Activated CD4-positive, alpha-beta T cell treated with anti-CD3 and anti-CD28 coated beads for 48 hours (primary cell): ENCODE results near the gene IL17REL.
"Not testable (repeated sequence)": the region's sequence is repeated elsewhere in the genome, so short reads cannot be mapped to it uniquely, and the experiment has no call there.

Source experiments
- DNase-seq: peaks from one replicate; pipeline ENCODE4 v3.0.0-alpha.2; 2020

IL17REL gene

DNA sequence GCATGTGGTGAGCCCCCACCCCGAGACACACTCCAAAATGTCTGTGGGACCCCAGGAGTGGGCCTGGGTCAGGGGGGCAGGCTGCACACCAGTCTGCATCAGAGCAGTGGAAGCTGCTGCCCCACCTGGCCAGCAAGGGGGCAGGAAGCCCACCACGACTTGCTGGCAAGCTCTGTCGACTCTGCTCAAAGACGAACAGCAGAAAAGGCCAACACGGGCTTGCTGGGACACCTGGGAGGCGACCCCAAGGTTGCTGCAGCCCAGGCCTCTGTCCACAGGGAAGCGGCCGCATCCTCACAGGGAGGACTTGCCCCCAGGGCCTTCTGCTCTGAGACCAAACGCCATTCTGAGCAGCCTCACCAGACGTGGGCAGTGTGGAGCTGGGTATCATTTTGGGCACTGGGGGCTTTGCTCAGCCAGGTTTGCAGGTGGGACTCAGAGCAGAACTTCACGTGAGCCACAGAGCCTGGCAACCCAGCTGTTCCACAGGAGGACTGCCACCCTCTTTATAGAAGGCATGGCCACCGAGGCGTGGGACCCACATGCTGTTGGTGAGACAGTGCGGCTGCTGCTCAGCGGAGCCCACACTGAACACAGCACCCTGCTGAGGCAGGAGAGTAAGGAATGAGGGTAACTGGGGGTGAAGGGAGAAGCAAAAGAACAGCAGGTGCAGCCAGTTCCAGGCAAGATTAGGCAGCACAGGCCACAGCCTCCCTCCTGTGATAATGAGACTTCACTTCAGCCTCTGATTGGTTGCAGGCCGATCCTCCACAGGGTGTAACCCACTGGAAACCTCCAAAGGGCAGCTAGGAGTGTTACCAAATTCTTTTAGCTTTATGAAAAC is 11.0 kb downstream of the IL17REL start:
- DNase-seq = no peak

DNA sequence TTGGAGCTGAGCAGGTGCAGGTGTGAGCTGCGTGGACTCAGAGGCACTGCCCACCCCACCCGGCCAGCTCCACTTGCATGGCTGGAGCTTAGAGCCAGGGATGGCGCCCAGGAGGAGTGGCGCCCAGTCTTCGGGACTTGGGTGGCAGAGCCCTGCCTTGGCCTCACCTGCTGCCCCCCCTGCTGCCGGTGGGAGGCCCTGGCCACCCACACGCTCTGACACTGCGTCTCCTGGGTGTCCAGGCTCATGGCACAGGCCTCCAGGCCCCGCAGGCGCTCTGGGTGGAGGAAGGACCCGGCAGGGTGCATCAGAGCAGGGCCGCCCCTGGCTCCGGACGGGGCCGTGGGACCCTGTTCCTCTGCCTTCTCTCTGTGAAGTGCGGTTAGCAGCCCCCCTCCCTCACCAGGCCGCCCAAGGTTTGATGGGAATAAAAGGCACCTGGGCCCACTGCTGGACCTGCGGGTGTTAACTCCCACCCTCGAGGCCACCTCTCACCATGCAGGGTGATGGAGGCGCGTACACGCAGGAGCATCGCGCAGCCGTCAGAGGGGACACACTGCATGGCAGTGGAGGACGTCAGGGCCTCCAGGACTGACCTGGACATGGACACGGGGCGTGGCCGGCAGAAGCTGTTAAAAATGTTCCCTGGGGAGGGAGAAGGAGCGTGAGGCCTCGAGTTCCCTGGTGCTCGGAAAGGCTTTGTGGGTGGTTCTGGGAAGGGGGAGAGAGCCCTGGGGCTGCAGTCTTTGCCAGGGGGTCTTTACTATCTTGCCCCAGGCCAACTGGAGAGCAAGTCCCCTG is 11.8 kb downstream of the IL17REL start:
- no peak for DNase-seq

GRCh38 chr22:49999946-50000586 is 12.5 kb downstream of the IL17REL start:
- DNase-seq = no peak

GRCh38 chr22:49999063-49999945 is 13.3 kb downstream of the IL17REL start:
- peak; percentile 43 for DNase-seq

DNA sequence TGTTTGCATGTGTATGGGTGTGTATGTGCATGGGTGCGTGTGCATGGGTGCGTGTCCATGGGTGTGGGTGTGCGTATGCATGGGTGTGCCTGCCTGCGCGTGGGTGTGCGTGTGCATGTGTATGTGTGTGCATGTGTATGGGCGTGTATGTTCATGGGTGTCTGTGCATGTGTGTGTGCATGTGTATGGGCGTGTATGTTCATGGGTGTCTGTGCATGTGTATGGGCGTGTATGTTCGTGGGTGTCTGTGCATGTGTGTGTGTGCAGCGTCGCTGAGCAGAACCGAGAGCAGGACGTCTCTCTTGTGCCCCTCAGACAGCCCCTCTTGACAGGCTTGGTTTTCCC is 13.9 kb downstream of the IL17REL start:
- DNase-seq = no peak

- DNase-seq = no peak
Measured at GRCh38 chr22:49997932-49998717, 14.4 kb downstream of the IL17REL start.

GRCh38 chr22:49997251-49997599 is 15.3 kb downstream of the IL17REL start:
- no peak for DNase-seq

DNA sequence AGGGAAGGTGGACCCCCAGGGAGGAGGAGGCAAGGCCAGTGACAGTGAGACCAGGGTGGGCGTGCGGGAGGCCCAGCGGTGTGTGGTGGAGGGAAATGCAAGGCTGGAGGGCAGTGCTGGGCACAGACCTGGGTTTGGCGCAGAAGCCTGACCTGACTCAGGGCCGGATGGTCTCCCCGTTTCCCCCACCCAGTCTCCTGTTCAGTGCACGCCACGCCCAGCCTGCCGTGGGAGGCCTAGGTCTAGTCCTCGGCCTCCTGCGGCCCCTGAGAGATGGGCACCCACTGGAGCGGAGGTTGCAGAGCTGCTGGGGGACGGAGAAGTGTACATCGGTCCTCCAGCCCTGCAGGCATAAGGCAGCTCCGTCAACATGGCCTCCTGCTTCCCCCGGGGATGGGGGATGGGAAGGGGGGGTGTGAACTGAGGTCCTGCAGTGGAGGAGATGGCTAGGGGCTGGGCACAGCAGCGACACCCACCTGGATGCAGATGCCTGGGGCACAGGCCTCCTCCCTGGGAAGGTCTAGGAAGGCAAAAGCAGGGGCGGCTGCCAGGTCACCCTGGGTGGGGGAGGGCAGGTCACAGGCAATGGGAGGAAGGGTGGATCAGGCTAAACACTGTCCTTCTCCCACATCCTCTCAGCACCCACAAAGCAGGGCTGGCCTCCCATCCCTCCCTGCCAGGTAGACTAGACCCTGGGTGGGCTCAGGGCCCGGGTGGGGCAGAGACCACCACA is 15.9 kb downstream of the IL17REL start:
- no peak for DNase-seq

GRCh38 chr22:49996119-49996517 is 16.4 kb downstream of the IL17REL start:
- no peak for DNase-seq

GRCh38 chr22:49995361-49996118 is 17.0 kb downstream of the IL17REL start:
- no peak for DNase-seq

GRCh38 chr22:49995041-49995360 is 17.6 kb downstream of the IL17REL start:
- DNase-seq = no peak

GRCh38 chr22:49994361-49995040 is 18.1 kb downstream of the IL17REL start:
- no peak for DNase-seq

DNA sequence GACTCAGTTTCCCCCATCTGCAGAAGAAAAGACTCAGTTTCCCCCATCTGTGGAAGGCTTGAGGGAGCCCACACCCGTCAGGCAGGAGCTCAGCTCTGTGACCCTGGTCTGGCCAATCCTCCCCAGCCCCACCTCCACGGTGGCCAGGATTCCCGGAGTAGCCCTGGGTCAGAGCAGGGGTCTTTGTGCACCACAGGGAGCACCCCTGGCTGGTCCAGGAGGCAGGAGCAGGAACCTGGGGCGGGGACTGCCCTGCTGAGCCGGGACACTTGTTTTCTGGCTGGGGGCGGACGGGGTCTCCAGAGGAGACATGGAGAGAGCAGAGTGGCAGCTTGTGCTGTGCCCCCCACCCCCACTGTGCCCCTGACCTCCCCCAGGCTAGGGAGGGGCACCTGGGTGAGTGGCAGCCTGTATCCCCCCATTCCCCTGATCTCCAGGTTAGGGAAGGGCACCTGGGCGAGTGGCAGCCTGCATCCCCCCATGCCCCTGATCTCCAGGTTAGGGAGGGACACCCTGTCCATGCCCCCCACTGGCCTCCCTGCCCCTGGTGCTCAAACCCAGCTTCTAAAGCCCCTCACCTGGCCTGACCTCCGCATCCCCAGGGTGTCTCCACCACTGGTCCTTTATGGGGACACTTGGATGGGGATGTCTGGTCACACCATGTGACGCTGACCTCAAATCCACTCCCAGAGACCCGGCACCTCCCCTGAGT is 18.8 kb downstream of the IL17REL start:
- no peak for DNase-seq

DNA sequence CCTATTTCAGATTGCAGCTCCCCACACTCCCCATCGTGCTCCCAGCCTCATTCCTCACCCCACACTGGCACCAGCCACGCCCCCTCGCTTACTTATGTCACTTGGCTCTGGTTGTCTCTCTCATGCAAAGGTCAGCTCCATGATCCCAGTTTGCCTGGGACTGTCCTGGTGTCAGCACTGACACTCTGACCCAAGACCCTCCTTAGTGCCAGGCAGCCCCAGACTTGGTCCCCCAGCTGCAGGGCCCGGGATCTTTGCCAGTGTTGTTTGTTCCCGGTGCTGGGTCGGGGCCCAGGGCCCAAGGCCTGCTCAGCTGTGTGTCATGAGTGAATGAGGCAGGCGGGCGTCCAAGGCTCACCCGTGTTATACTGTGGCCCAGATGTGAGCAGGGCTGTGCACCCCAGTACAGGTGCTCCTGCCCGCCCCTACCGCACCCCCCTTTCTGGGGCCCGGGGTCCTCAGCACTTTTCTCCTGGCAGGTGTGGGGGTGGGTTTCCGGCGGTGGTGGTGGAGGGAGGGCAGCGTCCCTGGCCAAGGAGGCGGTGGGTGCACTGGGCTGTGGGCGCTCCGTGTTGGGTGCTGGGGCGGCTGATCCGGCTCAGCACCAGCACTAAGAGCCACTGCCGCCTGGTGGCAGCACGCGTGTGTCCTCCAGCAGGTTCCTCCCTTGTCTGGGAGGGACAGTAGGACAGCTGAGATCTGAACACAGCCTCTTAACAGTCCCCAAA is 19.5 kb downstream of the IL17REL start:
- peak; percentile 81 for DNase-seq

DNA sequence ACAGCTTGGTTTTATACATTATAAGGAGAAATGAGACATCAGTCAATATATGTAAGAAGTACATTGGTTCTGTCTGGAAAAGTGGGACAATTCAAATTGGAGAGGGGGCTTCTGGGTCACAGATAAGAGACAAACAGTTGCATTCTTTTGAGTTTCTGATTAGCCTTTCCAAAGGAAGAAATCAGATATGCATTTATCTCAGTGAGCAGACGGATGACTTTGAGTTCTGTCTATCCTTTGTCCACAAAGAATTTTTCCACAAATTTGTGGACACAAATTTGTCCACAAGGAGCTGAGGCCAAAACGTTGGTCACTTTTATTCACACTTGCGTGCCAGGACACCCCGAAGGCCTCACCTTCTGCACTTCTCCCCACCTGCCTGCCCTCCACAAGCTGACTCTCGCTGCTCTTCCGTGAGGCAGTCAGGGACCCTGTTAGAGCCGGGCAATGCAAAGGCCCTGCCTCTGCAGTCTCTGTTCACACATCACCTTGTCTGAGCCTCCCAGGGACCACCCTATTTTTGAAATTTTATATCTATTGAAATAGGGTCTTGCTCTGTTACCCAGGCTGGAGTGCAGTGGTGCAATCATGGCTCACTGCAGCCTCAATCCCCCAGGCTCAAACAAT is 20.5 kb downstream of the IL17REL start:
- no peak for DNase-seq

DNA sequence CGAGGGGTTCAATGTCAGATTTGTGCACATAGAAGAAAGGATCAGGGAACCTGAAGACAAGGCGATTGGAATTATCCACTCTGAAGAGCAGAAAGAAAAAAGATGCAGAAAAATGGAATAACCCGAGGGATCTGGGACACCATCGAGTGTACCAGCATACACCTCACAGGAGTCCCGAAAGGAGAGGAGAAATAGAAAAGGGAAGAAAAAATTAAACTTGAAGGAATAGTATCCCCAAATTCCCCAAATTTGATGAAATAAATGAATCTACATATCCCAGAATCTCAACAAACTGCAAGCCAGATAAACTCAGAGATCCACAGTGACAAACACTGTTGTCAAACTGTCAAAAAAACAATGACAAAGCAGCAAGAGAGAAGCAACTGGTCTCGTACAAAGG is 21.4 kb downstream of the IL17REL start:
- no peak for DNase-seq

GRCh38 chr22:49989826-49990225 is 22.7 kb downstream of the IL17REL start:
- DNase-seq = not testable (repeated sequence)

- DNase-seq = no peak
Measured at GRCh38 chr22:49986325-49986724, 26.2 kb downstream of the IL17REL start.
